H9 (cell line): ENCODE results near the gene PROSER3. TPM values are rescaled to one million over a fixed set of nuclear protein-coding genes. Genes with fewer than 3 reads are reported as not detected.

ENCODE experiments used
- DNase-seq: peaks from one replicate; pipeline ENCODE4 v3.0.0-alpha.2; 2017
- H2AFZ ChIP-seq: one replicate; pipeline ENCODE4 v1.6.1; 2013; ENCODE audit warnings: mild to moderate bottlenecking, low read length, control low read depth, moderate library complexity
- H2AK5ac ChIP-seq: 2 replicates; pipeline ENCODE4 v1.6.1; 2013; ENCODE audit warnings: low read length, control low read depth, mixed read lengths; ENCODE audit not compliant: insufficient read length
- H2BK120ac ChIP-seq: one replicate; pipeline ENCODE4 v1.6.1; 2013; ENCODE audit warnings: low read depth, mild to moderate bottlenecking, low read length, control low read depth, inconsistent platforms; ENCODE audit not compliant: poor library complexity, severe bottlenecking
- H2BK12ac ChIP-seq: 2 replicates; pipeline ENCODE4 v1.6.1; 2013; ENCODE audit warnings: low read length, control low read depth, mixed read lengths, low read depth; ENCODE audit not compliant: insufficient read length
- H2BK15ac ChIP-seq: 2 replicates; pipeline ENCODE4 v1.6.1; 2013; ENCODE audit warnings: low read depth, low read length, control low read depth
- H2BK20ac ChIP-seq: one replicate; pipeline ENCODE4 v1.6.1; 2013; ENCODE audit warnings: low read depth, mild to moderate bottlenecking, low read length, control low read depth, inconsistent platforms; ENCODE audit not compliant: poor library complexity, severe bottlenecking
- H2BK5ac ChIP-seq: 2 replicates; pipeline ENCODE4 v1.6.1; 2013; ENCODE audit warnings: low read length, control low read depth, mixed read lengths; ENCODE audit not compliant: insufficient read length
- H3K14ac ChIP-seq: 2 replicates; pipeline ENCODE4 v1.6.1; 2013; ENCODE audit warnings: low read length, control low read depth; ENCODE audit not compliant: insufficient read depth
- H3K18ac ChIP-seq: 2 replicates; pipeline ENCODE4 v1.6.1; 2013; ENCODE audit warnings: low read depth, mild to moderate bottlenecking, mixed read lengths, low read length, control low read depth; ENCODE audit not compliant: insufficient read length
- H3K23ac ChIP-seq: 2 replicates; pipeline ENCODE4 v1.6.1; 2013; ENCODE audit warnings: low read length, control low read depth, mixed read lengths, low read depth; ENCODE audit not compliant: insufficient read length
- H3K23me2 ChIP-seq: 2 replicates; pipeline ENCODE4 v1.6.1; 2013; ENCODE audit warnings: low read depth, mild to moderate bottlenecking, mixed read lengths, low read length, control low read depth; ENCODE audit not compliant: insufficient read length, poor library complexity, severe bottlenecking
- H3K27ac ChIP-seq: 2 replicates; pipeline ENCODE4 v1.5.1; 2013; ENCODE audit warnings: low read length, control low read depth, mixed read lengths, low read depth; ENCODE audit not compliant: insufficient read length
- H3K27me3 ChIP-seq: 2 replicates; pipeline ENCODE4 v1.6.1; 2013; ENCODE audit warnings: low read length, control low read depth, inconsistent platforms; ENCODE audit not compliant: insufficient read depth
- H3K4ac ChIP-seq: 2 replicates; pipeline ENCODE4 v1.6.1; 2013; ENCODE audit warnings: low read depth, mild to moderate bottlenecking, control low read depth, inconsistent platforms, low read length, moderate library complexity
- H3K4me1 ChIP-seq: 2 replicates; pipeline ENCODE4 v1.6.1; 2013; ENCODE audit warnings: low read length, control low read depth, inconsistent platforms; ENCODE audit not compliant: insufficient read depth
- H3K4me2 ChIP-seq: 2 replicates; pipeline ENCODE4 v1.6.1; 2013; ENCODE audit warnings: low read length, control low read depth, mixed read lengths; ENCODE audit not compliant: insufficient read length, insufficient read depth
- H3K56ac ChIP-seq: 2 replicates; pipeline ENCODE4 v1.6.1; 2013; ENCODE audit warnings: low read depth, mild to moderate bottlenecking, mixed read lengths, low read length, control low read depth; ENCODE audit not compliant: insufficient read length
- H3K79me1 ChIP-seq: 2 replicates; pipeline ENCODE4 v1.6.1; 2013; ENCODE audit warnings: low read depth, mild to moderate bottlenecking, moderate library complexity, low read length, control low read depth, inconsistent platforms; ENCODE audit not compliant: insufficient read depth, poor library complexity, severe bottlenecking
- H3K79me2 ChIP-seq: 2 replicates; pipeline ENCODE4 v1.6.1; 2013; ENCODE audit warnings: low read length, control low read depth, inconsistent platforms; ENCODE audit not compliant: insufficient read depth
- H3K9ac ChIP-seq: 2 replicates; pipeline ENCODE4 v1.6.1; 2013; ENCODE audit warnings: low read length, control low read depth, mixed read lengths; ENCODE audit not compliant: insufficient read length; ENCODE audit errors: extremely low read depth
- H3K9me3 ChIP-seq: one replicate; pipeline ENCODE4 v1.6.1; 2013; ENCODE audit warnings: low read depth, low read length, inconsistent platforms; ENCODE audit not compliant: control insufficient read depth
- H3T11ph ChIP-seq: one replicate; pipeline ENCODE4 v1.6.1; 2013; ENCODE audit warnings: mild to moderate bottlenecking, low read length, control low read depth, inconsistent platforms
- H4K20me1 ChIP-seq: one replicate; pipeline ENCODE4 v1.6.1; 2013; ENCODE audit not compliant: control insufficient read depth, insufficient read length, insufficient read depth
- H4K5ac ChIP-seq: 2 replicates; pipeline ENCODE4 v1.6.1; 2013; ENCODE audit warnings: low read depth, mild to moderate bottlenecking, mixed read lengths, low read length, control low read depth; ENCODE audit not compliant: insufficient read length
- H4K8ac ChIP-seq: replicated peaks from 2 replicates; pipeline ENCODE4 v1.6.1; 2013; ENCODE audit warnings: low read length, control low read depth, mixed read lengths, low read depth; ENCODE audit not compliant: insufficient read length
- H4K91ac ChIP-seq: 2 replicates; pipeline ENCODE4 v1.6.1; 2013; ENCODE audit warnings: low read depth, mild to moderate bottlenecking, moderate library complexity, mixed read lengths, low read length, control low read depth; ENCODE audit not compliant: insufficient read length
- H3K27ac Mint-ChIP-seq, 3 experiments: 2 replicates in 2 of 3; 3 replicates in 1 of 3; pipeline ENCODE4 v1.8.0; 2020 to 2021; ENCODE audit warnings: mixed read lengths in 3 of 3, mild to moderate bottlenecking in 1 of 3, moderate library complexity in 1 of 3
- H3K27me3 Mint-ChIP-seq: 2 replicates; pipeline ENCODE4 v1.8.0; 2021; ENCODE audit warnings: low read depth, mild to moderate bottlenecking, moderate library complexity, mixed read lengths
- H3K36me3 Mint-ChIP-seq, 3 experiments: 2 replicates in 2 of 3; 3 replicates in 1 of 3; pipeline ENCODE4 v1.8.0; 2020 to 2021; ENCODE audit warnings: low read depth in 3 of 3, mixed read lengths in 3 of 3; ENCODE audit not compliant: insufficient read depth in 1 of 3
- H3K4me1 Mint-ChIP-seq, 2 experiments: 2 replicates each; pipeline ENCODE4 v1.8.0; 2020; ENCODE audit warnings: mixed read lengths in 2 of 2
- H3K4me3 Mint-ChIP-seq, 2 experiments: 2 replicates in 1 of 2; 3 replicates in 1 of 2; pipeline ENCODE4 v1.8.0; 2020 to 2021; ENCODE audit warnings: mild to moderate bottlenecking in 2 of 2, mixed read lengths in 2 of 2, moderate library complexity in 1 of 2
- H3K9me3 Mint-ChIP-seq, 2 experiments: 2 replicates in 1 of 2; 3 replicates in 1 of 2; pipeline ENCODE4 v1.8.0; 2020; ENCODE audit warnings: mild to moderate bottlenecking in 2 of 2, mixed read lengths in 2 of 2, moderate library complexity in 1 of 2
- CTCF ChIP-seq: fragments of 200-600 bp; sonication (generic); conservative IDR thresholded peaks from 3 replicates; pipeline ENCODE4 v1.8.0; 2021; ENCODE audit warnings: antibody characterized with exemption, mild to moderate bottlenecking
- WGBS: extraction: QIAGEN DNeasy Blood & Tissue Kit; methylation state at CpG from one replicate; pipeline ENCODE4 v1.1.7; 2013; ENCODE audit warnings: missing lambda C conversion rate, low lambda C conversion rate, mixed read lengths; ENCODE audit not compliant: insufficient read length; ENCODE audit errors: extremely low coverage; 5-methylcytosine and 5-hydroxymethylcytosine counted together
- total RNA-seq: library from RNA; stranded (reverse); gene quantifications from 2 replicates; pipeline ENCODE4 v1.2.1, GENCODE V29; 2021

PROSER3 gene
- total RNA-seq, 1 experiment from 2014 or later: 29.1 TPM

GRCh38 chr19:35752746-35753350 lies 5.1 kb upstream of the PROSER3 start:
- peaks cover 19% of the 10 kb centered on the region for H3K23me2 ChIP-seq
- no peak overlapping the region for H3K56ac ChIP-seq
- no peak overlapping the region for H4K5ac ChIP-seq
- H2BK15ac ChIP-seq: no peak overlapping the region
- H3K36me3 Mint-ChIP-seq: peaks cover 0 to 4% (median 2%) of the 10 kb centered on the region in 3 experiments; a peak in 2 of 7 replicates
- no peak overlapping the region for H2AK5ac ChIP-seq
- H2BK12ac ChIP-seq: no peak overlapping the region
- no peak overlapping the region for H3K18ac ChIP-seq
- H3K27ac Mint-ChIP-seq: no peak overlapping the region
- no peak overlapping the region for H3K4me2 ChIP-seq
- H3K4me1 Mint-ChIP-seq: peaks cover 15 to 19% of the 10 kb centered on the region in 2 experiments
- no peak overlapping the region for H3K9ac ChIP-seq
- H2AFZ ChIP-seq: no peak overlapping the region
- no peaks in the 10 kb centered on the region for H3K9me3 Mint-ChIP-seq
- no peak for TF ChIP-seq CTCF
- no peak overlapping the region for H3K23ac ChIP-seq
- H3K27me3 ChIP-seq: no peaks in the 10 kb centered on the region
- no peaks in the 10 kb centered on the region for H4K20me1 ChIP-seq
- H4K8ac ChIP-seq: no peak overlapping the region
- H3K4ac ChIP-seq: no peak overlapping the region
- no CpG with 5 or more reads among the region's 20 CpGs for WGBS
- H3K4me1 ChIP-seq: no peaks in the 10 kb centered on the region
- H3K27ac ChIP-seq: no peak overlapping the region
- no peaks in the 10 kb centered on the region for H3K79me2 ChIP-seq
- H3K9me3 ChIP-seq: no peaks in the 10 kb centered on the region
- H2BK5ac ChIP-seq: no peak overlapping the region
- no peak overlapping the region for H2BK20ac ChIP-seq
- peaks cover 7% of the 10 kb centered on the region for H3K27me3 Mint-ChIP-seq
- no peaks in the 10 kb centered on the region for H3K79me1 ChIP-seq
- H2BK120ac ChIP-seq: no peak overlapping the region
- no peak overlapping the region for H3K14ac ChIP-seq
- DNase-seq: no peak
- H3T11ph ChIP-seq: no peak overlapping the region
- no peak overlapping the region; a peak in 1 of 5 replicates for H3K4me3 Mint-ChIP-seq
- no peak overlapping the region for H4K91ac ChIP-seq
